Activated effector memory CD4-positive, alpha-beta T cell treated with Interleukin-2 at 50 U/mL for 16 hours (primary cell): Measurements from ENCODE around the gene CAMSAP1.

ENCODE experiments used
- DNase-seq: peaks from one replicate; pipeline ENCODE4 v3.0.0-alpha.2; 2020

CAMSAP1 gene

GRCh38 chr9:135937521-135938489, 30.5 kb upstream of the CAMSAP1 start:
- no peak for DNase-seq

GRCh38 chr9:135933114-135933513, 25.8 kb upstream of the CAMSAP1 start:
- no peak for DNase-seq

- DNase-seq, result no peak
Measured at GRCh38 chr9:135932656-135933055, 25.3 kb upstream of the CAMSAP1 start.

- no peak for DNase-seq
Measured at GRCh38 chr9:135931349-135931820, 24.0 kb upstream of the CAMSAP1 start.

GRCh38 chr9:135930446-135931345, 23.4 kb upstream of the CAMSAP1 start:
- no peak for DNase-seq

GRCh38 chr9:135929656-135930445, 22.5 kb upstream of the CAMSAP1 start:
- DNase-seq, result no peak

- no peak for DNase-seq
Measured at GRCh38 chr9:135928731-135929655, 21.6 kb upstream of the CAMSAP1 start.

- DNase-seq, result no peak
Measured at GRCh38 chr9:135928074-135928730, 20.9 kb upstream of the CAMSAP1 start.

GRCh38 chr9:135927195-135928013, 20.1 kb upstream of the CAMSAP1 start:
- no peak for DNase-seq

GRCh38 chr9:135926402-135927194, 19.3 kb upstream of the CAMSAP1 start:
- no peak for DNase-seq

GRCh38 chr9:135925496-135926133, 18.3 kb upstream of the CAMSAP1 start:
- no peak for DNase-seq

- DNase-seq, result no peak
Measured at GRCh38 chr9:135924628-135925338, 17.4 kb upstream of the CAMSAP1 start.

- DNase-seq, result no peak
Measured at GRCh38 chr9:135923508-135923907, 16.2 kb upstream of the CAMSAP1 start.

GRCh38 chr9:135921749-135922310, 14.5 kb upstream of the CAMSAP1 start:
- no peak for DNase-seq

GRCh38 chr9:135920973-135921585, 13.7 kb upstream of the CAMSAP1 start:
- no peak for DNase-seq

- DNase-seq, result no peak
Measured at GRCh38 chr9:135920256-135920930, 13.0 kb upstream of the CAMSAP1 start.
